Stimulated activated CD4-positive, alpha-beta T cell treated with anti-CD3 and anti-CD28 coated beads, Interleukin-2, amount 100 ng/mL, for 24 hours (primary cell): ENCODE data around the gene ANO7.

ENCODE experiments used
- DNase-seq, 2 donors: peaks; one replicate each; pipeline ENCODE4 v3.0.0-alpha.2; 2020

Gene ANO7

GRCh38 chr2:241254904-241255351 is 66.5 kb downstream of the ANO7 start:
- no peak for DNase-seq

- DNase-seq: no peak
Measured at GRCh38 chr2:241255542-241256167, 67.2 kb downstream of the ANO7 start.

GRCh38 chr2:241256168-241256545 is 67.7 kb downstream of the ANO7 start:
- DNase-seq: no peak

GRCh38 chr2:241257419-241258032 is 69.0 kb downstream of the ANO7 start:
- DNase-seq: no peak

GRCh38 chr2:241258505-241259280 is 70.2 kb downstream of the ANO7 start:
- no peak for DNase-seq

- DNase-seq: no peak
Measured at GRCh38 chr2:241260911-241261310, 72.4 kb downstream of the ANO7 start.

- DNase-seq: no peak
Measured at GRCh38 chr2:241261628-241262027, 73.2 kb downstream of the ANO7 start.

- DNase-seq: no peak
Measured at GRCh38 chr2:241263061-241263460, 74.6 kb downstream of the ANO7 start.

- no peak for DNase-seq
Measured at GRCh38 chr2:241265506-241265905, 77.0 kb downstream of the ANO7 start.

GRCh38 chr2:241267249-241268067 is 79.0 kb downstream of the ANO7 start:
- no peak for DNase-seq

- DNase-seq: no peak
Measured at GRCh38 chr2:241268306-241268705, 79.8 kb downstream of the ANO7 start.

GRCh38 chr2:241268716-241269445 is 80.4 kb downstream of the ANO7 start:
- no peak for DNase-seq

- DNase-seq: no peak
Measured at GRCh38 chr2:241269707-241270520, 81.4 kb downstream of the ANO7 start.

GRCh38 chr2:241270531-241270930 is 82.1 kb downstream of the ANO7 start:
- no peak for DNase-seq

- peak; percentile 68 to 69 for DNase-seq
Measured at GRCh38 chr2:241271706-241272302, 83.3 kb downstream of the ANO7 start.

- peak; percentile 52 to 64 for DNase-seq
Measured at GRCh38 chr2:241272303-241273209, 84.1 kb downstream of the ANO7 start.

- no peak for DNase-seq
Measured at GRCh38 chr2:241273210-241274020, 84.9 kb downstream of the ANO7 start.

- DNase-seq: no peak
Measured at GRCh38 chr2:241274127-241274526, 85.7 kb downstream of the ANO7 start.
